ENCODE results near the gene UBN2.
"Not testable (repeated sequence)": the region's sequence is repeated elsewhere in the genome, so short reads cannot be mapped to it uniquely, and the experiment has no call there.

Gene UBN2

DNA sequence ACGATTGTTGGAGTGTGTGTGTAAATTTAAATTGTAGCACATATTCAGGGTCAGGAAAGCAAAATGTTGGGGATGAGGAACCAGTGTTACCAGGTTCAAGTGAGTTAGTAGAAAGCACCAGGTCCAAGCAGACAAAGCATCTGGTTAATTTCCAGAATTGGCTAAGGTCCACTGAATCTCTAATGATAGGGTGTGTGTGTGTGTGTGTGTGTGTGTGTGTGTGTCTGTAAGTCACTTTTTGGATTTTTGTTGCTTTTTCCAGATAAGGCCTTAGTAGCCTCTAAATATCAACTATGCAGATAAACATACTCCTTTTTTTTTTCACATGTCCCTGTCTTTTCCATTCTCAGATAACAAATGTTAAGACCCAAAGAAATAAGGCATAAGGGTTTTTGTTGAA, 73.5 kb downstream of the UBN2 start:
- no peak for DNase-seq

DNA sequence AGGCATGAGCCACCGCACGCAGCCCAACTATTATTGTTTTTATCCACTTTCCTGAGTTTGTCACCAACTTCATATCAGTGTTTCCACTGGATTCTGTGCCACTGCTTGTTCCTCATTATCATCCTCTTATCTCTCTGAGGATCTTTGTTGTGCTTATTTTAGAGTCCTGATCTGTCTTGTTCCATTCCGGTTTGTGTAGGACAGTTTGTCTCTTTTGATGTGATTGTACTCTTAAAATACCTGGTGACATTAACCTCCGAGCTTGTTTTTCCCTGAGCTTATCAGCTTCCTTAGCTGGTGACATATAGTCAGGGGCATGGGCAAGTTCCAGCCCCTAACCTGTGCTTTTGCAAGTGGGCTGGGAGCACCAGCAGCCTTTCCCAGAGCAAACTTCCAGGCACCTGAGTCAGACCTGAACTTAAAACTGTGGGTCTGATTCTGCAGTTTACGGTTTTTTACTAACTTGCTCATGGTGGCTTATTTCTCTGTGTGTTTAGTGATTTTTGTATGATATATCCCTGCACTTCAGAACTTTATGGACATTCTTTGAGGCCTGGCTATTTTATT, 87.0 kb downstream of the UBN2 start:
- no peak for DNase-seq

- no peak for DNase-seq
Measured at GRCh38 chr7:139321071-139321745, 90.2 kb downstream of the UBN2 start.

- not testable (repeated sequence) for DNase-seq
Measured at GRCh38 chr7:139324709-139325108, 93.7 kb downstream of the UBN2 start.

DNA sequence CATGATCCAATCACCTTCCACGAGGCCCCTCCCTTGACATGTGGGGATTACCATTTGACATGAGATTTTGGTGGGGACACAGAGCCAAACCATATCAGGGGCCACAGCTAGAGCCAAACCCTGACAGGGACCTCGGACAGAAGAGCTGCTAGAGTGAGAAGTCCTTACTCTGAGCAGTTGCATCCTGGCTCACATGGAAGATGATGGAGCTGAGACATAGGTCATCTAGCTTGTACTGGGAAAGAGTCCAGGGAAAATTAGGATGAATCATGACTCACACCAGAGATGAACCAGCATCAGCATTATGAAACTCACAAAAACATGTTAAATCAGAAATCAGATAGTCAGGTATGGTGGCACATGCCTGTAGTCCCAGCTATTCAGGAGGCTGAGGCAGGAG, 97.3 kb downstream of the UBN2 start:
- no peak for DNase-seq

DNA sequence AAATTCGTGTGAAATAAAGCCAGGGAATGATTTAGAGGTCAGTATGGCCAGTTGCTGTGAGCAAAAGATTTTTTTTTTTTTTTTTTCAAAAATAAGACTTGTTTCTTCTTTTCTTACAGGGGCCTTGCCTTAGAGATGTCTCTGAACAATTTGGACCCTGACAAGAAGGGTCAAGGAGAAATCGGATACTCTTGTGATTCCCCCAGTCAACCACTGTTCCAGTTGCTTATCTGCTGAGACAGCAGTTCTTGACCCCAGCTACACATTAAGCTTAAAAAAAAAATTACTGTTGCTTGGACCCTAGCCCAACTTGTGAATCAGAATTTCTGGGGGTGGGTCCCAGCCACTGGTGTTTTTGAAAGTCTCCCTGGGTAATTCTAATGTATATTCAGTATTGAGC, 98.1 kb downstream of the UBN2 start:
- DNase-seq: no peak

- DNase-seq: no peak
Measured at GRCh38 chr7:139330333-139331030, 99.4 kb downstream of the UBN2 start.

DNA sequence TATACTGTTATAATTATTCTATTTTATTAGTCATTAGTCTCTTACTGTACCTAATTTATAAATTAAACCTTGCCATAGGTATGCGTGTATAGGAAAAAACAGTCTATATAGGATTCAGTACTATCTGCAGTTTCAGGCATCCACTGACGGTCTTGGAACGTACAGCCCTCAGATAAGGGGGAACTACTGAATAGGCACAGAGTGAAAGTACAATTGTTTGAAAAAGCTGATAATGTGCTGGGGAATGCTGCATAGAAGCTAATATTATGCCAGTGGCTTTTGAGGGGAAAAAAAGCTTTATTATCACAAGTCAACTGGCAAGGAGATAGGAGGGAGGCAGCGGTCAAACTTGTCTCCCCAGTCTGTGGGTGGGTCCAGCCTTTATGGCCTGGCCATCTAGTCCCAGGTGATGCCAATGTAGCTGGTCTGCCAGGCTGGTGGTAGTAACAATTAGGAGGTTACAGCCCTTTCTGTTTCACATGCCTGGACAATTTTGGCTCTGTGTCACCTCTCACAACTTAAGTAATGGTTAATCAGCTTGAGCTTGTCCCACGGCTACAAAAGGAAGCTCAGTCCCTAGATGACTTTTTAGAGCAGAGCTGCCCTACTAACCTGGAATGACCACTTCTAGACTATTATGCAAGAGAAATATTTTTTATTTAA, 101.8 kb downstream of the UBN2 start:
- DNase-seq: no peak

- DNase-seq: not testable (repeated sequence)
Measured at GRCh38 chr7:139333443-139333842, 102.4 kb downstream of the UBN2 start.

- DNase-seq: no peak
Measured at GRCh38 chr7:139334399-139335150, 103.5 kb downstream of the UBN2 start.

DNA sequence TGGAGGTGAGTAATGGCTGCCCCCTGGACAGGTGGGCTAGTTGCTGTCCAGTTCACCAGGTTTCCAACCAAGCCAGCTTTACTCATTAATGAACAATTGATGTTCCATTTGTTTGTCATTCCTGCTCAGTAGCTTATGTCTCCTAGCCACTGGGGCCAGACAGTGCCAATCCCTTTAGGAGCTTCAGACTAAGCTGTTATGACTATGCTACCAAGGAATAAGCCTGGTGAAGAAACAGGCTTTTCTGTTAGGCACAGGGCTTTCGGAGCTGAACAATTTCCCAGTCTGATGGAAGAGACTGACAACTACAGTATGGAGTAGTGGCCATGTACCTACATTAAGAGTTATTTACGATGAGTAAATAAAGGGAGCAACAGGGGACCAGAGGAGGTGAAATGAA, 108.0 kb downstream of the UBN2 start:
- DNase-seq: no peak

- DNase-seq: no peak
Measured at GRCh38 chr7:139339698-139340036, 108.6 kb downstream of the UBN2 start.

- DNase-seq: peak; percentile 94
Measured at GRCh38 chr7:139340037-139340807, 109.2 kb downstream of the UBN2 start.

DNA sequence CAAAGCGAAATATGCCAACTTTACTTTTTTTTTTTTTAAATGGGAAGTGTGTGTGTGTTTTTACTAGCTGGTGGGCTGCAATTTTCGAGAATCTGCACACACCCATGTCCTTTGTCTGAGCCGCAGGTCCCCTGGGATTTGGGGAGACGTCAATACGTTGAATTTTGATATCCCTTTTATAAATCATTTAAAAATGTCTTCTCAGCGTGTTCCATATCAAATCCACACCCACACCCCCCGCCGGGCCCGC, 109.7 kb downstream of the UBN2 start:
- DNase-seq: no peak

GRCh38 chr7:139341058-139341775, 110.2 kb downstream of the UBN2 start, which contains the start of gene FMC1:
FMC1 (plus strand) TSS chr7:139341337; CDS start chr7:139341385, 48 bp downstream.
- peak; percentile 80 for DNase-seq

- no peak for DNase-seq
Measured at GRCh38 chr7:139341776-139342226, 110.8 kb downstream of the UBN2 start.

- DNase-seq: no peak
Measured at GRCh38 chr7:139345042-139345441, 114.0 kb downstream of the UBN2 start.

GRCh38 chr7:139351027-139351426, 120.0 kb downstream of the UBN2 start:
- no peak for DNase-seq

DNA sequence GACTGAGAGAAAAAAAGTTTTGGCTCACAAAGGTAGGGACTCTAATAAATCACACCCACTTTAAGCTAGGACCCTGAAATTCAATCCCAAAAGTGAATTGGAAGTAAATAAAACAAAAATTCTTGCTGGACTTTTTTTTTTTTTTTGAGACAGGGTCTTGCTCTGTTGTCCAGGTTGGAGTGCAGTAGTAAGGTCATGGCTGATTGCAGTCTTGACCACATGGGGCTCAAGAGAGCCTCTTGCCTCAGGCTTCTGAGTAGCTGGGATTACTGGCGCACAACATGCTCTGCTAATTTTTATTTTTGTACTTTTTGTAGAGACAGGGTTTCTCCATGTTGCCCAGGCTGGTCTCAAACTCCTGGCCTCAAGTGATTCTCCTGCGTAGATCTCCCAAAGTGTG, 123.7 kb downstream of the UBN2 start:
- no peak for DNase-seq

DNA sequence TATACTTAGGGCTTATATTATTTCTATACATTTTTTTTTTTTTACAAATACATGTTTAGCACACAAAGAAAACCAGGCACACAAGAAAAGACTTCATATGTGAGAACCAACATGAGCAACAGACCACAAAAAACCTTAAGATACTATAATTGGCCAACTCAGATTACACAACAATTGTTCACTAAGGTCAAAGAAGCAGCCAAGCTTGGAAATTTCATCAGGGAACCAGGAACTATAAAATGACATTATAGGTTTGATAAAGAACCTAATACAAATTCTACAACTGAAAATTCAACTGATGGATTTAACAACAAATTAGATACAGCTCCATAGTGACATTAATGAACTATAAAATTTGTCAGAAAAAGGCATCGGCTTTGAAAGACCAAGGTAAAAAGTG, 124.3 kb downstream of the UBN2 start:
- DNase-seq: no peak
